H1 (cell line): ENCODE results near the gene UBD. TPM values are rescaled to one million over a fixed set of nuclear protein-coding genes. Genes with fewer than 3 reads are reported as not detected.

Experiments
- CTCF ChIA-PET: fragments of 300-600 bp; sonication (Branson Sonifier 250); formaldehyde crosslinking; loops from one replicate; lab custom pipeline; 2021; ENCODE audit not compliant: partially characterized antibody; lab: Charles Lee
- POLR2A ChIA-PET: fragments of 300-600 bp; sonication (Branson Sonifier 250); formaldehyde crosslinking; loops from one replicate; lab custom pipeline; 2021; ENCODE audit warnings: inconsistent platforms; ENCODE audit not compliant: partially characterized antibody; lab: Charles Lee
- DNase-seq, 2 experiments: peaks; one replicate each; pipeline versions ENCODE4 v3.0.0 to v3.0.0-alpha.2; 2010 to 2022; ENCODE audit warnings: low spot score in 2 of 2, low read depth in 1 of 2, mixed read lengths in 1 of 2
- FAIRE-seq: peaks from 2 replicates; lab custom pipeline; 2011; peaks lifted over from hg19 to GRCh38; lab: Jason Lieb, UNC
- H2AFZ ChIP-seq: 2 replicates; pipeline ENCODE4 v1.8.1; 2012; ENCODE audit warnings: low read length, inconsistent platforms
- H2AK5ac ChIP-seq: 2 replicates; pipeline ENCODE4 v1.6.1; 2013; ENCODE audit warnings: low read depth, low read length
- H2BK120ac ChIP-seq: replicated peaks from 2 replicates; pipeline ENCODE3; 2013; ENCODE audit warnings: low read depth, low read length, inconsistent platforms
- H2BK12ac ChIP-seq: 2 replicates; pipeline ENCODE4 v1.6.1; 2013; ENCODE audit warnings: low read depth, low read length
- H2BK15ac ChIP-seq: 2 replicates; pipeline ENCODE4 v1.6.1; 2013; ENCODE audit warnings: low read length
- H2BK20ac ChIP-seq: 2 replicates; pipeline ENCODE4 v1.6.1; 2013; ENCODE audit warnings: low read length
- H2BK5ac ChIP-seq: 2 replicates; pipeline ENCODE4 v1.6.1; 2013; ENCODE audit warnings: low read depth, low read length
- H3K14ac ChIP-seq: 2 replicates; pipeline ENCODE4 v1.6.1; 2013; ENCODE audit warnings: inconsistent platforms; ENCODE audit not compliant: insufficient read length
- H3K18ac ChIP-seq: 2 replicates; pipeline ENCODE4 v1.6.1; 2013; ENCODE audit warnings: low read length; ENCODE audit errors: extremely low read depth
- H3K23ac ChIP-seq: 2 replicates; pipeline ENCODE4 v1.6.1; 2013; ENCODE audit warnings: inconsistent platforms; ENCODE audit not compliant: insufficient read length
- H3K23me2 ChIP-seq: 2 replicates; pipeline ENCODE4 v1.6.1; 2013; ENCODE audit warnings: low read depth, low read length
- H3K27ac ChIP-seq: 2 replicates; pipeline ENCODE4 v1.6.1; 2011; ENCODE audit warnings: low read depth, low read length, inconsistent platforms
- H3K27me3 ChIP-seq, 4 experiments: replicated peaks in 1 of 4; 1 replicate in 1 of 4; 2 replicates in 3 of 4; pipeline versions ENCODE4 v1.6.1 to v1.8.1; 2011 to 2013; ENCODE audit warnings: low read length in 3 of 4, mild to moderate bottlenecking in 3 of 4, inconsistent platforms in 2 of 4, mixed read lengths in 2 of 4, moderate library complexity in 1 of 4; ENCODE audit not compliant: control insufficient read depth in 3 of 4, insufficient read depth in 3 of 4; ENCODE audit errors: extremely low read depth in 1 of 4
- H3K36me3 ChIP-seq, 4 experiments: 2 replicates each; pipeline versions ENCODE4 v1.6.1 to v1.8.1; 2011 to 2013; ENCODE audit warnings: mild to moderate bottlenecking in 4 of 4, low read length in 3 of 4, moderate library complexity in 2 of 4, control low read depth in 1 of 4, inconsistent platforms in 1 of 4; ENCODE audit not compliant: insufficient read depth in 4 of 4, control insufficient read depth in 2 of 4
- H3K4ac ChIP-seq: replicated peaks from 2 replicates; pipeline ENCODE3; 2013; ENCODE audit warnings: low read length, low read depth, mixed read lengths, inconsistent platforms; ENCODE audit not compliant: insufficient read length
- H3K4me1 ChIP-seq, 4 experiments: replicated peaks in 1 of 4; 1 replicate in 1 of 4; 2 replicates in 3 of 4; pipeline versions ENCODE4 v1.6.1 to v1.8.1; 2011 to 2013; ENCODE audit warnings: low read length in 3 of 4, inconsistent platforms in 2 of 4, mixed read lengths in 1 of 4; ENCODE audit not compliant: insufficient read depth in 4 of 4, control insufficient read depth in 3 of 4
- H3K4me2 ChIP-seq, 2 experiments: 2 replicates each; pipeline versions ENCODE4 v1.6.1 to v1.8.1; 2011 to 2013; ENCODE audit warnings: low read depth in 2 of 2, low read length in 2 of 2, control low read depth in 1 of 2, inconsistent platforms in 1 of 2, mild to moderate bottlenecking in 1 of 2; ENCODE audit not compliant: insufficient read depth in 1 of 2
- H3K4me3 ChIP-seq, 4 experiments: fragments of 200-600, 300-600 bp in 1 of 4; sonication (generic), shearing (Covaris generic), sonication (Bioruptor Twin) in 1 of 4; 2 replicates each; pipeline versions ENCODE4 v1.5.1 to v1.8.1; 2011 to 2016; ENCODE audit warnings: low read length in 4 of 4, low read depth in 3 of 4, control low read depth in 2 of 4, inconsistent platforms in 2 of 4, mild to moderate bottlenecking in 2 of 4, mixed read lengths in 1 of 4, moderate library complexity in 1 of 4; ENCODE audit not compliant: insufficient read depth in 2 of 4; ENCODE audit errors: extremely low read depth in 1 of 4
- H3K56ac ChIP-seq: replicated peaks from 2 replicates; pipeline ENCODE3; 2013; ENCODE audit warnings: low read depth, mild to moderate bottlenecking, mixed read lengths, low read length, inconsistent platforms; ENCODE audit not compliant: insufficient read length
- H3K79me1 ChIP-seq: 2 replicates; pipeline ENCODE4 v1.6.1; 2013; ENCODE audit warnings: low read depth, low read length, control low read depth
- H3K79me2 ChIP-seq, 2 experiments: 2 replicates each; pipeline versions ENCODE4 v1.6.1 to v1.8.1; 2012 to 2013; ENCODE audit warnings: low read length in 2 of 2, mild to moderate bottlenecking in 2 of 2, inconsistent platforms in 1 of 2; ENCODE audit not compliant: insufficient read depth in 2 of 2, control insufficient read depth in 1 of 2
- H3K9ac ChIP-seq, 4 experiments: replicated peaks in 1 of 4; 1 replicate in 1 of 4; 2 replicates in 3 of 4; pipeline versions ENCODE4 v1.6.1 to v1.8.1; 2011 to 2013; ENCODE audit warnings: low read depth in 3 of 4, low read length in 3 of 4, control low read depth in 2 of 4, mild to moderate bottlenecking in 2 of 4, moderate library complexity in 2 of 4, inconsistent platforms in 1 of 4; ENCODE audit errors: extremely low read depth in 1 of 4
- H3K9me3 ChIP-seq, 2 experiments: 2 replicates each; pipeline versions ENCODE4 v1.6.1 to v1.8.1; 2012 to 2013; ENCODE audit warnings: mild to moderate bottlenecking in 2 of 2, moderate library complexity in 2 of 2, control low read depth in 1 of 2, inconsistent platforms in 1 of 2, low read depth in 1 of 2, low read length in 1 of 2, mixed read lengths in 1 of 2; ENCODE audit not compliant: insufficient read depth in 2 of 2
- H4K20me1 ChIP-seq, 2 experiments: replicated peaks in 1 of 2; 2 replicates each; pipeline versions ENCODE3 to v1.8.1; 2011 to 2013; ENCODE audit warnings: inconsistent platforms in 2 of 2, low read length in 2 of 2, mild to moderate bottlenecking in 1 of 2; ENCODE audit not compliant: insufficient read depth in 2 of 2, control insufficient read depth in 1 of 2
- H4K5ac ChIP-seq: 2 replicates; pipeline ENCODE4 v1.6.1; 2013; ENCODE audit warnings: low read length, low read depth, mixed read lengths, inconsistent platforms; ENCODE audit not compliant: insufficient read length
- H4K8ac ChIP-seq: 2 replicates; pipeline ENCODE4 v1.8.0; 2013; ENCODE audit warnings: mild to moderate bottlenecking, moderate library complexity, low read length, inconsistent platforms; ENCODE audit not compliant: insufficient read depth; ENCODE audit errors: extremely low read depth
- H4K91ac ChIP-seq: replicated peaks from 2 replicates; pipeline ENCODE3; 2013; ENCODE audit warnings: low read length, mixed read lengths, inconsistent platforms; ENCODE audit not compliant: insufficient read length
- ASH2L ChIP-seq: fragments of 200-600, 300-600 bp; sonication (generic); IDR thresholded peaks from one replicate; pipeline ENCODE4 v1.7.1; 2017; ENCODE audit warnings: low read length
- ATF3 ChIP-seq: IDR thresholded peaks from 2 replicates; pipeline ENCODE4 v1.6.1; 2011; ENCODE audit warnings: low read depth, mild to moderate bottlenecking, low read length; ENCODE audit not compliant: insufficient read depth
- JUND ChIP-seq: IDR thresholded peaks from 2 replicates; pipeline ENCODE4 v1.6.1; 2011; ENCODE audit warnings: mild to moderate bottlenecking, improper control_type of control experiment, low read length
- NANOG ChIP-seq: IDR thresholded peaks from 2 replicates; pipeline ENCODE4 v1.6.1; 2011; ENCODE audit warnings: low read length, low read depth, mild to moderate bottlenecking, inconsistent platforms; ENCODE audit not compliant: insufficient read depth, poor library complexity, severe bottlenecking
- PHF8 ChIP-seq: fragments of 200-600 bp; sonication (generic); conservative IDR thresholded peaks from 2 replicates; pipeline ENCODE4 v1.7.1; 2012; ENCODE audit warnings: low read depth, mild to moderate bottlenecking, inconsistent platforms, low read length, moderate library complexity
- POLR2A ChIP-seq, 2 experiments: IDR thresholded peaks; 1 replicate in 1 of 2; 2 replicates in 1 of 2; pipeline ENCODE4 v1.6.1; 2011; ENCODE audit warnings: low read depth in 2 of 2, low read length in 2 of 2, mild to moderate bottlenecking in 2 of 2; ENCODE audit errors: control extremely low read depth in 1 of 2
- SP4 ChIP-seq: IDR thresholded peaks from 2 replicates; pipeline ENCODE4 v1.6.1; 2012; ENCODE audit warnings: low read length, inconsistent platforms
- TCF12 ChIP-seq: IDR thresholded peaks from 2 replicates; pipeline ENCODE4 v1.6.1; 2011; ENCODE audit warnings: low read depth, mild to moderate bottlenecking, low read length
- WGBS, 2 experiments: shearing (Covaris generic) in 1 of 2; methylation state at CpG; one replicate each; pipeline versions ENCODE4 v1.1.6 to v1.1.7; 2013 to 2015; ENCODE audit warnings: low lambda C conversion rate in 2 of 2, mixed read lengths in 2 of 2, inconsistent platforms in 1 of 2, low coverage in 1 of 2, missing lambda C conversion rate in 1 of 2; ENCODE audit not compliant: insufficient replicate concordance in 2 of 2, insufficient coverage in 1 of 2, insufficient read length in 1 of 2; ENCODE audit errors: extremely low coverage in 1 of 2, missing lambda C conversion rate in 1 of 2; 5-methylcytosine and 5-hydroxymethylcytosine counted together
- polyA plus RNA-seq, 7 experiments: library from polyadenylated mRNA; depleted of rRNA in 3 of 7; stranded (reverse) in 5 of 7; unstranded in 2 of 7; fragments of >200 nt in 5 of 7; fragments of 200-250 nt in 2 of 7; gene quantifications; 1 replicate in 5 of 7; 2 replicates in 1 of 7; 4 replicates in 1 of 7; pipeline versions ENCODE4 v1.2.1 to v1.2.3, GENCODE V29; 2011 to 2013; ENCODE audit warnings: missing spikeins in 2 of 7, mixed read lengths in 2 of 7
- total RNA-seq: library from RNA; stranded (reverse); fragmentation: NEBNext Ultra II Directional; extraction: Animal tissue kit (Norgen Biotek cat#: 25700); gene quantifications from 2 replicates; pipeline ENCODE4 v1.2.1, GENCODE V29; 2021
- TF ChIP-seq, protein P1 (sequence below): IDR thresholded peaks from 2 replicates; pipeline ENCODE4 v1.6.1; 2012; ENCODE audit warnings: inconsistent platforms

UBD gene
- total and polyA plus RNA-seq, 2 of the 8 experiments (the other 6 are each of a cell fraction or from before 2014, with no cell fraction given) = 0.23 TPM; not detected in 1

GRCh38 chr6:29519291-29520010, 40.1 kb downstream of the UBD start:
- CTCF ChIA-PET = interaction anchor here (1.0 to 1.5 kb wide), 2 partner anchors 10 to 21 kb away, joined by 3 to 9 read pairs; no protein-coding TSS in a partner anchor
- DNase-seq = no peak
- H2AK5ac ChIP-seq = no peak overlapping the region
- TF ChIP-seq PHF8 = no peak
- no peak for TF ChIP-seq NANOG
- TF ChIP-seq TCF12 = no peak
- TF ChIP-seq ASH2L = no peak
- TF ChIP-seq ATF3 = no peak
- no peak for TF ChIP-seq JUND
- TF ChIP-seq, protein P1, sequence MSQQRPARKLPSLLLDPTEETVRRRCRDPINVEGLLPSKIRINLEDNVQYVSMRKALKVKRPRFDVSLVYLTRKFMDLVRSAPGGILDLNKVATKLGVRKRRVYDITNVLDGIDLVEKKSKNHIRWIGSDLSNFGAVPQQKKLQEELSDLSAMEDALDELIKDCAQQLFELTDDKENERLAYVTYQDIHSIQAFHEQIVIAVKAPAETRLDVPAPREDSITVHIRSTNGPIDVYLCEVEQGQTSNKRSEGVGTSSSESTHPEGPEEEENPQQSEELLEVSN = no peak
- no peak for TF ChIP-seq SP4
- TF ChIP-seq POLR2A (IDR thresholded peaks at IDR 0.05; ENCODE audit: control extremely low read depth in 1 of 2, low read depth in 2 of 2, low read length in 2 of 2) = no peak

More at GRCh38 chr6:29519291-29520010, 40.1 kb downstream of the UBD start:
- H3K4me1 ChIP-seq = no peaks in the 10 kb centered on the region; a peak in 1 of 7 replicates
- no peak overlapping the region for H2BK5ac ChIP-seq
- no peak overlapping the region for H3K4ac ChIP-seq
- no peak overlapping the region; the same call in 1 of the 2 replicates for H4K8ac ChIP-seq
- H3K23ac ChIP-seq = no peak overlapping the region
- H3K9me3 ChIP-seq = peaks cover 7 to 14% of the 10 kb centered on the region in 2 experiments
- no peak overlapping the region for H3K4me3 ChIP-seq
- no peaks in the 10 kb centered on the region for H4K20me1 ChIP-seq
- no peak overlapping the region for H3K18ac ChIP-seq
- no peaks in the 10 kb centered on the region for H3K79me2 ChIP-seq
- H2BK15ac ChIP-seq = no peak overlapping the region
- H2AFZ ChIP-seq = no peak overlapping the region
- H2BK20ac ChIP-seq = no peak overlapping the region
- 88% methylated on average over 6 of the region's 6 CpGs; no CpG with 5 or more reads in 1 of the 2 experiments for WGBS, 2 experiments
- H3K27ac ChIP-seq = no peak overlapping the region
- no peak overlapping the region for H2BK120ac ChIP-seq
- no peaks in the 10 kb centered on the region; a peak in 1 of 7 replicates for H3K27me3 ChIP-seq
- POLR2A ChIA-PET = no interaction called here
- H3K23me2 ChIP-seq = no peaks in the 10 kb centered on the region
- H3K4me2 ChIP-seq = no peak overlapping the region
- H3K14ac ChIP-seq = no peak overlapping the region
- no peak overlapping the region for H2BK12ac ChIP-seq
- no peaks in the 10 kb centered on the region for H3K36me3 ChIP-seq
- no peak overlapping the region for H4K5ac ChIP-seq
- no peak overlapping the region for H4K91ac ChIP-seq
- H3K79me1 ChIP-seq = no peaks in the 10 kb centered on the region
- H3K9ac ChIP-seq = no peak overlapping the region
- FAIRE-seq = no peak
- no peak overlapping the region for H3K56ac ChIP-seq
